Mucosa of rectum (tissue), 2 donors: Measurements from ENCODE around the gene SYNE2.

Experiments used
- H3K27ac ChIP-seq, 2 donors: one replicate each; pipeline ENCODE4 v1.7.0; 2013; ENCODE audit warnings: inconsistent platforms in 2 of 2, low read depth in 2 of 2, low read length in 2 of 2
- H3K27me3 ChIP-seq, 2 donors: one replicate each; pipeline ENCODE4 v1.7.0; 2013; ENCODE audit warnings: low read length in 2 of 2; ENCODE audit not compliant: control insufficient read depth in 2 of 2, insufficient read depth in 2 of 2
- H3K36me3 ChIP-seq, 2 donors: one replicate each; pipeline ENCODE4 v1.7.0; 2013; ENCODE audit warnings: low read length in 2 of 2; ENCODE audit not compliant: control insufficient read depth in 2 of 2, insufficient read depth in 2 of 2
- H3K4me1 ChIP-seq, 2 donors: one replicate each; pipeline ENCODE4 v1.7.0; 2013; ENCODE audit warnings: low read length in 2 of 2, mild to moderate bottlenecking in 1 of 2; ENCODE audit not compliant: control insufficient read depth in 2 of 2, insufficient read depth in 2 of 2
- H3K4me3 ChIP-seq, 2 donors: one replicate each; pipeline ENCODE4 v1.7.0; 2013; ENCODE audit warnings: low read length in 2 of 2
- H3K9ac ChIP-seq, 2 donors: one replicate each; pipeline ENCODE4 v1.7.0; 2013; ENCODE audit warnings: low read length in 2 of 2, low read depth in 1 of 2, mild to moderate bottlenecking in 1 of 2
- H3K9me3 ChIP-seq, 2 donors: one replicate each; pipeline ENCODE4 v1.7.0; 2013; ENCODE audit warnings: low read length in 2 of 2; ENCODE audit not compliant: control insufficient read depth in 2 of 2
- donor health status: healthy.
- donor health status: Normal muscosa, but diverticular disease.

The SYNE2 gene

GRCh38 chr14:63995285-63995684, 142.5 kb downstream of the SYNE2 start:
- no peak overlapping the region for H3K9ac ChIP-seq
- no peaks in the 10 kb centered on the region for H3K4me1 ChIP-seq
- H3K9me3 ChIP-seq = no peaks in the 10 kb centered on the region
- H3K36me3 ChIP-seq = peaks cover 30 to 32% of the 10 kb centered on the region in 2 donors
- no peak overlapping the region for H3K4me3 ChIP-seq
- H3K27ac ChIP-seq = no peak overlapping the region
- H3K27me3 ChIP-seq = no peaks in the 10 kb centered on the region

- no peak overlapping the region for H3K27ac ChIP-seq
- H3K9ac ChIP-seq = no peak overlapping the region
- H3K36me3 ChIP-seq = peaks cover 35 to 36% of the 10 kb centered on the region in 2 donors
- H3K4me1 ChIP-seq = no peaks in the 10 kb centered on the region
- H3K4me3 ChIP-seq = no peak overlapping the region
- no peaks in the 10 kb centered on the region for H3K9me3 ChIP-seq
- H3K27me3 ChIP-seq = no peaks in the 10 kb centered on the region
Measured at GRCh38 chr14:63996016-63996415, 143.2 kb downstream of the SYNE2 start.

GRCh38 chr14:63996625-63997220, 143.9 kb downstream of the SYNE2 start:
- H3K27ac ChIP-seq = no peak overlapping the region
- no peak overlapping the region for H3K4me3 ChIP-seq
- no peak overlapping the region for H3K9ac ChIP-seq
- H3K36me3 ChIP-seq = peaks cover 29 to 36% of the 10 kb centered on the region in 2 donors
- H3K4me1 ChIP-seq = no peaks in the 10 kb centered on the region
- no peaks in the 10 kb centered on the region for H3K27me3 ChIP-seq
- H3K9me3 ChIP-seq = no peaks in the 10 kb centered on the region

DNA sequence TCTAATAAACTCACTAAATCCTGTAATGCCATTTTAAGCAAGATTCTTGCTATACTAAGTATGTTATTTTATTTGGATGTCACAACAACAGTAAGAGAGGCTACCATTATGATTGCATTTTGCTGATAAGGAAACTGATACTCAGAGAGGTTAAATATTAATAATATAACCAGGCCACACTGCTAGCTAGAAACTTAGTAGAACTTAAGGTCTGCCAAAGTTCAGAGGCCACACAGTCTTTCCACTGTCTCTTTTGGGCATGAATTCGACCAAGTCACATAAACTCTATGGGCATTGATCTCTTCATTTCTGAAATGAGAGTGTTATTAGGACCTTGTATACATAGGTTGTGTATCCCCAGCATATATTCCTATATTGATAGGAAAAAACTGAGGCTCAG, 147.9 kb downstream of the SYNE2 start:
- no peak overlapping the region for H3K27ac ChIP-seq
- peaks cover 37 to 47% of the 10 kb centered on the region in 2 donors for H3K36me3 ChIP-seq
- no peak overlapping the region for H3K9ac ChIP-seq
- H3K4me3 ChIP-seq = no peak overlapping the region
- H3K4me1 ChIP-seq = no peaks in the 10 kb centered on the region
- H3K27me3 ChIP-seq = no peaks in the 10 kb centered on the region
- H3K9me3 ChIP-seq = no peaks in the 10 kb centered on the region

- no peaks in the 10 kb centered on the region for H3K9me3 ChIP-seq
- no peak overlapping the region for H3K27ac ChIP-seq
- peaks cover 22 to 25% of the 10 kb centered on the region in 2 donors for H3K36me3 ChIP-seq
- no peaks in the 10 kb centered on the region for H3K27me3 ChIP-seq
- no peaks in the 10 kb centered on the region for H3K4me1 ChIP-seq
- H3K9ac ChIP-seq = no peak overlapping the region
- no peak overlapping the region for H3K4me3 ChIP-seq
Measured at GRCh38 chr14:64005822-64006221, 153.0 kb downstream of the SYNE2 start.

DNA sequence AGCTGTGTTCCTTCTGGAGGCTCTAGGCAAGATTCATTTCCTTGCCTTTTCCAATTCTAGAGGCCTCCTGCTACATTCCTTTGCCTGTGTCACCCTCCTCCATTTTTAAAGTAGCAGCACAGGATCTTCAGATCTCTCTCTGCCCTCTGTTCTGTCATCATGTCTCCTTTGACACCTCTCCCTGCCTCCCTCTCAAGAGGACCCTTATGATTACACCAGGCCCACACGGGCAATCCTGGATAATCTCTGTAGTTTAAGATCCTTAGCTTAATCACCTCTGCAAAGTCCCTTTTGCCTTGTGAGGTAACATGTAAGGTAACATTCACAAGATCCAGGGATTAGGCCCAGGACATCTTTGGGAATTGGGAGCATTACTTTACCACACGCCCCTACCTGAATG, 155.2 kb downstream of the SYNE2 start:
- no peaks in the 10 kb centered on the region for H3K9me3 ChIP-seq
- H3K27ac ChIP-seq = no peak overlapping the region
- no peak overlapping the region for H3K9ac ChIP-seq
- H3K27me3 ChIP-seq = no peaks in the 10 kb centered on the region
- no peaks in the 10 kb centered on the region for H3K4me1 ChIP-seq
- no peak overlapping the region for H3K4me3 ChIP-seq
- peaks cover 15 to 20% of the 10 kb centered on the region in 2 donors for H3K36me3 ChIP-seq

DNA sequence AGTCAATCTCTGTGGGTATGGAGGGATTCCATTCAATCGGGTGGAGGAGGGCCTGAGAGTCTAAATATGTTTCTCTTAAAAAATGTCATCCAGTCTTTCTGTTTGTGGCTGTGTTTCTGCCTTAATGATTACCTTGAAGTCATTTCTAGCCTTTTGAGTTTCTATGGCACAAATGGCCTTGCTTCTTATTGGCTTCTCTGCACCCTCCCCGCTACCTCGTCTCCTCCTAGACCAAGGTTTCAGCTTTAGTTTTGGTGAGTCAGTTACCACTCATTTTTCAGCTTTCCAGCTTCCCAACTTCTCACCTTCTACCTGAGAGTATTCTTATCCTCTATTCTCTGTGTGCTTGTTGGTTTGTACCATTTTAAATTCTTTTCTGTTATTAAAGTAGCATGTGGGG, 159.2 kb downstream of the SYNE2 start:
- H3K27me3 ChIP-seq = no peaks in the 10 kb centered on the region
- no peaks in the 10 kb centered on the region for H3K9me3 ChIP-seq
- H3K9ac ChIP-seq = no peak overlapping the region
- H3K36me3 ChIP-seq = peaks cover 4 to 7% of the 10 kb centered on the region in 2 donors
- H3K4me3 ChIP-seq = no peak overlapping the region
- H3K27ac ChIP-seq = no peak overlapping the region
- no peaks in the 10 kb centered on the region for H3K4me1 ChIP-seq

DNA sequence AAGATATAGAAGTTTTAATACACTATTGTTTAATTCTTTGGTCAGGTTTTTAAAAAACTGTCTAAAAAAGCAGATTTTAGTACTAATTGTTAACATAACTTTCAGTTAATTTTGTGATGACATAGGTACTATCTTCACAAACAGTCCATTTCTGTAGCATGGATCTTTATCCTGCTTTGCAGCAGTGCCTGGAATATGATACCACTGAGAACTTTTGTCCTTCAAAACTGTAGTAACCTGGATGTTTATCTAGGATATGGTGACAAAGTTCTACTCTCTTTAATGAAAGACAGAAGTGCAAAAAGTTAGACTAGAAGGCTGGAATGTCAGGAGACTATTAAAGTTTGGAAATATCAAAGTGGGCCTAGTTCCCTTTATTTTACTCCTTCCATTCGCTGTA, 159.9 kb downstream of the SYNE2 start:
- Histone ChIP-seq H3K27ac (no peak overlapping the region), H3K36me3 (peaks cover 0 to 3% of the 10 kb centered on the region in 2 donors), H3K9ac (no peak overlapping the region), H3K9me3 (no peaks in the 10 kb centered on the region), H3K4me1 (no peaks in the 10 kb centered on the region), H3K4me3 (no peak overlapping the region), H3K27me3 (no peaks in the 10 kb centered on the region)

DNA sequence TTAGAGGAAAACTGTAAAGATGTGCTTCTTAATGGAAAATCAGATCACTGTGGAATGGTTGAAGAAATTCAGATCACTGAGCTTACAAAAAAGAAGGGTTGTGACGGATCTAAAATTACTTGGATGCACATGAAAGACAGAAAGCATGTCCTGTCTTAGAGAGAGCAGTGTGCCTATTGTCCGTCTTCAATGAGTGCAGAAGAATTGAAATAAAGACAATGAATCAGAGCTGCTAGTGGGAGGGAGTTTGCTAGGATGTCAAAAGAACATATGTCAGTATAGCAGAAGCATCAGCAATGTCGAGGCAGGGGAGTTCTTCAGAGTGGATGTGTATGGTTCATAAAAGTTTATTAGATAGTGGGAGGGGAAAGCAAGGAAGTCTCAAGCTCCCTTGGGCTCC, 172.7 kb downstream of the SYNE2 start:
- Histone ChIP-seq H3K4me1 (no peaks in the 10 kb centered on the region), H3K9me3 (no peaks in the 10 kb centered on the region), H3K27ac (no peak overlapping the region), H3K27me3 (no peaks in the 10 kb centered on the region), H3K36me3 (peaks cover 43 to 44% of the 10 kb centered on the region in 2 donors), H3K4me3 (no peak overlapping the region), H3K9ac (no peak overlapping the region)

DNA sequence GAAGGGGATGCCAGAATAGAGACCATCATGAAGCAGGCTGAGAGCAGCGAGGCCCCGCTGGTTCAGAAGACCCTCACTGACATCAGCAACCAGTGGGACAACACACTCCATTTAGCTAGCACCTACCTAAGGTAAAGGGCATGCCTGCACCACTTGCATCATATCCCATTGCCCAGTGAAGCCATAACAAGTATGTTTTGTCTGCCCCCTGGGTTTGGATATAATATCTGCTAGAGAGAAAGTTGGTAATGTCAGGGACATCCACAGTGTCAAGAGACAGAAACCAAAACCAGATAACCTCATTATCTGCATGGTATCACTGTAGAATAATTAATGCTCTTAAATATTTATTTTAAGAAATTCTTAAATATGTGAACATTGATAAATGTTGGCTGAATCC, 173.8 kb downstream of the SYNE2 start:
- Histone ChIP-seq H3K27me3 (no peaks in the 10 kb centered on the region), H3K4me3 (no peak overlapping the region), H3K4me1 (no peaks in the 10 kb centered on the region), H3K9ac (no peak overlapping the region), H3K9me3 (no peaks in the 10 kb centered on the region), H3K27ac (no peak overlapping the region), H3K36me3 (peaks cover 39 to 41% of the 10 kb centered on the region in 2 donors)

- no peak overlapping the region for H3K4me3 ChIP-seq
- H3K27ac ChIP-seq = no peak overlapping the region
- H3K9me3 ChIP-seq = no peaks in the 10 kb centered on the region
- no peak overlapping the region for H3K9ac ChIP-seq
- no peaks in the 10 kb centered on the region for H3K4me1 ChIP-seq
- peaks cover 5 to 12% of the 10 kb centered on the region in 2 donors for H3K36me3 ChIP-seq
- no peaks in the 10 kb centered on the region for H3K27me3 ChIP-seq
Measured at GRCh38 chr14:64035143-64035542, 182.3 kb downstream of the SYNE2 start.
